Measurements from ENCODE around the gene PIP5K1B. TPM values are rescaled to one million over a fixed set of nuclear protein-coding genes. Genes with fewer than 3 reads are reported as not detected.

The PIP5K1B gene
- total and polyA plus RNA-seq, 12 donors: 2.1 to 24.0 (median 9.7) TPM

DNA sequence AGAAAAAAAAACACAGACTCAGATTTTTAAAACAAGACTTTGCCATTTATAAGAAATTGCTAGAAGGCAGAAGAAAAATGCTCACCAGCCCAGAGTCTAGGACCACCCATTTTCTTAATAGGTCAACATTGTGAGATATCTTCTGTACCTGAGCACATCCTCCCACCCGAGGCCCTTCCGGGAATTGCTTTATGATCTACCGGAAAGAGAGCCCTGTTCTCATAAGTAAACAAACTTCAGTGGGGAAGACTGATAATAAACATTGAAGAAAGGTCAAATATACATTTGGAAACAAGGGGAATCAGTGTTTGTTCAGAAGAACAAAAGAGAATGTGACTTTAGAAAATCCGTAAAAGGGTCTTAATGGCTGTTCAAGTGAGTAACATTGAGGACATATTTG lies 264.5 kb downstream of the PIP5K1B start:
- no peaks in the 10 kb centered on the region for H3K4me1 ChIP-seq (replicated peaks in 1 of 2)

DNA sequence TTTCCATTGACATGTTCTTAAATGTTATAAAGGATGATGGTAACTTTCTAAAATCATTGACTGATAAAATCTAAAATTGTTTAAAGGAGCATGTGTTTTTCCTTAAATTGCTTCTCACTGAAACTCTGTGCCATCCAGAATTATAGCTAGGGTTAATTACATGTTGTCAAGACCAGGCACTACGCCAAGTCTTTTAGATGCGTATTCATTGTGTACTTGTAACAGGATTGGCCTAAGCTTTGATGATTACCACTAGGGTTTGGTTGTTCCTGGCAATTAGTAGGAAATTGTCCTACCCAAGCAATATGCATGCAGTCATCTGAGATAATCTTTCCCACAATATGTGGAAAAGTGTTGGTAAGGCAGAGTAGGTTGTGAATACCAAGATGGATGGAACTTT lies 265.1 kb downstream of the PIP5K1B start:
- no peaks in the 10 kb centered on the region for H3K9me3 ChIP-seq (replicated peaks in 1 of 3)
- WGBS, 4 donors: 63 to 77% (median 75%) methylated on average over 2 of the region's 2 CpGs
- no peaks in the 10 kb centered on the region for H3K36me3 ChIP-seq (replicated peaks in 1 of 2)
- H3K4me1 ChIP-seq (replicated peaks in 1 of 2): peaks cover 3 to 5% of the 10 kb centered on the region in 2 donors
- H3K27me3 ChIP-seq: no peaks in the 10 kb centered on the region
- TF ChIP-seq POLR2A (IDR thresholded peaks at IDR 0.05): no peak
- TF ChIP-seq, protein P1, sequence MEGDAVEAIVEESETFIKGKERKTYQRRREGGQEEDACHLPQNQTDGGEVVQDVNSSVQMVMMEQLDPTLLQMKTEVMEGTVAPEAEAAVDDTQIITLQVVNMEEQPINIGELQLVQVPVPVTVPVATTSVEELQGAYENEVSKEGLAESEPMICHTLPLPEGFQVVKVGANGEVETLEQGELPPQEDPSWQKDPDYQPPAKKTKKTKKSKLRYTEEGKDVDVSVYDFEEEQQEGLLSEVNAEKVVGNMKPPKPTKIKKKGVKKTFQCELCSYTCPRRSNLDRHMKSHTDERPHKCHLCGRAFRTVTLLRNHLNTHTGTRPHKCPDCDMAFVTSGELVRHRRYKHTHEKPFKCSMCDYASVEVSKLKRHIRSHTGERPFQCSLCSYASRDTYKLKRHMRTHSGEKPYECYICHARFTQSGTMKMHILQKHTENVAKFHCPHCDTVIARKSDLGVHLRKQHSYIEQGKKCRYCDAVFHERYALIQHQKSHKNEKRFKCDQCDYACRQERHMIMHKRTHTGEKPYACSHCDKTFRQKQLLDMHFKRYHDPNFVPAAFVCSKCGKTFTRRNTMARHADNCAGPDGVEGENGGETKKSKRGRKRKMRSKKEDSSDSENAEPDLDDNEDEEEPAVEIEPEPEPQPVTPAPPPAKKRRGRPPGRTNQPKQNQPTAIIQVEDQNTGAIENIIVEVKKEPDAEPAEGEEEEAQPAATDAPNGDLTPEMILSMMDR (IDR thresholded peaks at IDR 0.05): no peak
- no peak overlapping the region for H3K4me3 ChIP-seq
- intact Hi-C loops (cut with DNase I): no loop called here
- H3K27ac ChIP-seq: no peak overlapping the region
- DNase-seq: no peak

More for the DNA sequence above, 264.5 kb downstream of the PIP5K1B start:
- 74 to 81% (median 77%) methylated on average over 4 of the region's 4 CpGs for WGBS, 4 donors
- Histone ChIP-seq H3K27ac (no peak overlapping the region), H3K9me3 (replicated peaks in 1 of 3) (no peaks in the 10 kb centered on the region), H3K4me3 (no peak overlapping the region), H3K36me3 (replicated peaks in 1 of 2) (no peaks in the 10 kb centered on the region), H3K27me3 (no peaks in the 10 kb centered on the region)
- DNase-seq: no peak
- TF ChIP-seq, protein P1 (IDR thresholded peaks at IDR 0.05): no peak
- no peak for TF ChIP-seq POLR2A (IDR thresholded peaks at IDR 0.05)
- intact Hi-C loops (cut with DNase I): no loop called here

DNA sequence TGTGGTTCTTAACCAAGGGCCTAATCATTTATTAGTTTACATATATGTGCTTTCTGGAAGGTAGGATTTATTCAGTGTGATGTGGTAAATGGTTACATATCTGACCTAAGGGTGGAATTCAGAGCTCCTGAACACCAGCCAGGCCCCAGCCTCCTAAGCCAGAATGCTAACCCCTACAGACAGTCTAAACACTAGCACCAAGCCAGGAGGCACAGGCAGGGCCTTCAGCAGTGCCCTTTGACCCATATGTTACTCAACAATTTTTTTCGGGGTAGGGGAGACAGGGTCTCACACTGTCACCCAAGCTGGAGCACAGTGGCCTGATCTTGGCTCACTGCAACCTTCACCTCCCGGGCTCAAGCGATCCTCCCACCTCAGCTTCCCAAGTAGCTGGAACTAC lies 268.6 kb downstream of the PIP5K1B start:
- H3K4me3 ChIP-seq: no peak overlapping the region

DNA sequence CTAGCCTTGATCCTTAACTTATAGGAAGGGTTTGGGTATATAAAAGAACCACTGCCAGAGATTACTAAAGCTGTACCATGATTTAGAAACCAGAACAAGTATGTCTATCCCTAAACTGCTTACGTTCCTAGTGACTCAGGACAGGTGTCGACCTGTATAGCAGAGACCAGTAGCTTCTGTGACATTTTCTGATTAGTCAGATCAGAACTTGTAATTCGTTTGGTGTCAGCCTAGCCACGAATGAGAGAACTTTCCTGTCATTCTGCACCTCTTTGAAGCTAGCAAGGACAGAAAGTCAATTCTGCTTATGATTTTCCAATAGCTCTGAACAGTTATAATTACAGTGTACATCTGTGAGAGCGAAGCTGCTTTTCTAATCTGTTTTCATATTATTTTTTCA lies 269.4 kb downstream of the PIP5K1B start:
- DNase-seq: no peak
- Histone ChIP-seq H3K27me3 (no peaks in the 10 kb centered on the region), H3K4me3 (peak overlapping the region in 1 of 4 donors; percentile 12), H3K9me3 (replicated peaks in 1 of 3) (no peaks in the 10 kb centered on the region), H3K27ac (peak overlapping the region in 2 of 5 donors; percentile 61 to 79), H3K4me1 (replicated peaks in 1 of 2) (peaks cover 9 to 13% of the 10 kb centered on the region in 2 donors), H3K36me3 (replicated peaks in 1 of 2) (no peaks in the 10 kb centered on the region)
- TF ChIP-seq, protein P1 (IDR thresholded peaks at IDR 0.05): no peak
- no peak for TF ChIP-seq POLR2A (IDR thresholded peaks at IDR 0.05)
- 49 to 73% (median 65%) methylated on average over 5 of the region's 5 CpGs for WGBS, 4 donors
- intact Hi-C loops (cut with DNase I): no loop called here

More for the DNA sequence above, 268.6 kb downstream of the PIP5K1B start:
- H3K4me1 ChIP-seq (replicated peaks in 1 of 2): peaks cover 9 to 13% of the 10 kb centered on the region in 2 donors
- H3K27ac ChIP-seq: no peak overlapping the region
- no peaks in the 10 kb centered on the region for H3K27me3 ChIP-seq
- WGBS, 4 donors: 91 to 98% (median 97%) methylated on average over 3 of the region's 3 CpGs; no CpG with 5 or more reads in 1 of the 4 donors
- H3K9me3 ChIP-seq (replicated peaks in 1 of 3): no peaks in the 10 kb centered on the region
- H3K36me3 ChIP-seq (replicated peaks in 1 of 2): no peaks in the 10 kb centered on the region
- TF ChIP-seq POLR2A (IDR thresholded peaks at IDR 0.05): no peak
- TF ChIP-seq, protein P1 (IDR thresholded peaks at IDR 0.05): no peak
- intact Hi-C loops (cut with DNase I): no loop called here
- no peak for DNase-seq
